GM12865 (cell line): ENCODE results near the gene FSTL1.

Experiments
- DNase-seq: peaks from one replicate; pipeline ENCODE4 v3.0.0; 2010; ENCODE audit warnings: low read depth
- H3K4me3 ChIP-seq: 2 replicates; pipeline ENCODE4 v1.5.1; 2011; ENCODE audit warnings: mild to moderate bottlenecking, low read depth, low read length, control low read depth
- CTCF ChIP-seq: IDR thresholded peaks from 2 replicates; pipeline ENCODE4 v1.5.1; 2011; ENCODE audit warnings: low read length, control low read depth, low read depth, inconsistent platforms; ENCODE audit not compliant: insufficient read depth; ENCODE audit errors: missing control alignments

Gene FSTL1

DNA sequence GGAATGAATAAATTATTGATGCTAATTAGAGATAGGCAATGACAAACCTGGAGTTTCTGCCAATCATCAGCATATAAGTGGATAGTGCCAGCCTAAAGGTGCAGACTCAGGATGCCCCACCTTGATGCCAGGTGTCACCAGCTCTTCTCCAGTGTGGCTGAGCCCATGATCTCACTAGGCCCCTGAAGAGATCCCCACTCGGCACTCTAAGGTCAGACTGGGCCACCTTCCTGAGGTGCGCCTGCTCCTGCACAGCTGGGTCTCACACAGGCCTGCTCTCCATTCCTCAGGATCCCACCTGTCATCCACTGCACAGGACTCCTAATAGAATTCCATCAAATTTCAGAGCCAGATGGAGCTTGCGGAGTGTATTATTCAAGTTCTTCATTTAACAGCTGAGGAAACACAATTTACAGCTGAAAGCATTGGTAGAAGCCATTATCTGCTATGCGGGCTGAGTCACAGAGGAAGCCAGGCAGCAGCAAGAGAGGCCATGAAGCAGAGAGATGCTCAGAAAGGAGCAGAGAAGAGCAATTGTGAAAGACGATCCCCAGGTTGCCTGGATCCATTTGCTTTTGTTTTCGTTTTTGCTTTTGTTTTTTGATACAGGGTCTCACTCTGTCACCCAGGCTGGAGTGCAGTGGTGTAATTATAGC is 25.1 kb upstream of the FSTL1 start:
- no peak for DNase-seq
- TF ChIP-seq CTCF = no peak
- no peak overlapping the region for H3K4me3 ChIP-seq

DNA sequence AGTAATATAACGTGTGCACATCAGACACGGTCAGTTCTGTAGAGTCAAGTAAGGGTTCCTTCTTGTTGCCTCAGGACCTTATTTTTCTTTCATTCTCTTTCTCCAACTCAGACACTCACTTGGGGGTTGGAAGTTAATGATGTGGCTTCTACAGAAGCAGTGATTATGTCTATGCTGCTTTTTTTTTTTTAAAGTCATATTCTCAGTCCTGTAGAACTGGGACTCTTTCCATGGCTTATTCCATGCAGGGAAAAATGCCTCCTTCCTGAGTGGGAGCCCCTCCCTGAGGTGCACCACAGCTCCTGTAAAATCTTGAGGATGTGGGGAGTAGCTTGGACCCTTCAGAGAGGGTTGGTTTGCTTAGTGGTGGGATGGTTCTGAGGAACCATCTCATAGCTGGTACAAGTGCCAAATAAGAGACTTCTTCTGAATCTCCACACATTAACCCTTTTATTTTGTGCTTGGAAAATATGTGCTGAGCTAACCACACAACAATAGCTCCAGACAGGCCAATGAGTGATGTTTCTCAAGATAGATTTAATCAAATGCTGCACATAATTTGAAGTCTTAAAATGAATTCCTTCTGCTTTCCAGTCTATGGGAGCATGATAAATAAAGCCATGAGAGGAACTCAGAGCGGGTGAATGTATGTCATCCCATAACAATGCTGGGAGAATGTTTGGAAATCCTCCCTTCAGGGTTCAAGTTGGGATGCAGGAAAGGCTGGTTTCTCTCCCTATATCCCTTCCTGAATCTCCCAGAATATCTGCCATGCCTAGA is 23.3 kb upstream of the FSTL1 start:
- no peak overlapping the region for H3K4me3 ChIP-seq
- no peak for TF ChIP-seq CTCF
- DNase-seq = no peak

GRCh38 chr3:120473389-120473788 is 22.6 kb upstream of the FSTL1 start:
- TF ChIP-seq CTCF = no peak
- DNase-seq = no peak
- H3K4me3 ChIP-seq = no peak overlapping the region

DNA sequence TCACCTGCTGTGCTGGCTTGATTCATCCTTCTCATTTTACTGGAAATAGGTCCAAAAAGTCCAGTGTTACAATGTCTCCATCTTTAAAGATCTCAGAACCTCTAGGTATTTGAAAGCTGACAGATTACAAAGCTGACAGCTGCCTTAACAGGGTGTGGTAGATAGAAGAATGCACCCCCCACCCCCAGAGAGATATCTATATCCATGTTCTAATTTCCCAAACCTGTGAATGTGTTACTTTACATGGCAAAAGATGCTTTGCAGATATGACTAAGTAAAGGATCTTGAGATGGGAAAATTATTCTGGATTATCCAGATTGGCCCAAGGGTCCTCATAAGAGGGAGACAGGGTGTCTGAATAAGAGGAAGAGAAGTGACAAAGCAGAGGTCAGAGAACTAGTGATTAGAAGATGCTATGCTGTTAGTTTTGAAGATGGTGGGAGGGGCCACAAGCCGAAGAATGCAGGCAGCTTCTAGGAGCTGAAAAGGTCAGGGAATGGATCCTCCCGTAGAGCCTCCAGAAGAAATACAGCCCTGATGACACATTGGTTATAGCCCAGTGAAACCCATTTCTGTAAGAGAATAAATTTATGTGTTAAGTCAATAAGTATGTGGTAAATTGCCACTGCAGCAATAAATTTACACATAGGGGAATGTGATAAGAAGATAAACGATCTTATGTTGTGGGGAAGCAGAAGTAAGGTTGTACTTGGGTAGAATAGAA is 21.5 kb upstream of the FSTL1 start:
- no peak for TF ChIP-seq CTCF
- no peak for DNase-seq
- no peak overlapping the region for H3K4me3 ChIP-seq

- no peak for DNase-seq
- H3K4me3 ChIP-seq = no peak overlapping the region
- no peak for TF ChIP-seq CTCF
Measured at GRCh38 chr3:120471643-120472042, 20.9 kb upstream of the FSTL1 start.

DNA sequence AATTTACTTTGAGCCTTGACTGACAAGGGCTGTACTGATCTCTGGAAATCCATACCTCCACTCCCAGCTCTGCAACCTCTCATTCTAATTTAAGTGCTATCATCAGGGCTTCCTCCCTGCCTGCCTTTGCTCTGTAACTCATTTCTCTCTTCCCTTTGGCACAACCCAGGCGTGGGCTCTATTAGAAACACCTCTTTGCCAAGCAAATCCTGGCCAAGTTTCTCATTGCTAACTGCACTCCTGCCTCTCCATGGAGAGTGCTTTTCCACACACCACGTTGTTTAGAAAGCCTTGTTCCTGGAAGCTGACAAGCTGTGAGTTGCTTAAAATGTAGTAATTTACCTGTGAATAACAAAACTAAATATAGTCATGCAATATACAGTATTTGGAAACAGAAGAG is 20.1 kb upstream of the FSTL1 start:
- DNase-seq = no peak
- H3K4me3 ChIP-seq = no peak overlapping the region
- no peak for TF ChIP-seq CTCF
